CD4-positive, alpha-beta T cell (primary cell): ENCODE measurements around the gene ARSK. TPM values are rescaled to one million over a fixed set of nuclear protein-coding genes. Genes with fewer than 3 reads are reported as not detected.

Experiments
- ATAC-seq: fragments of 200-7000 bp; cut with Tn5 transposase; one replicate; pipeline ENCODE4 v1.10.0; 2022; ENCODE audit warnings: mild to moderate bottlenecking; ENCODE audit not compliant: poor library complexity
- CTCF ChIA-PET: fragments of 350-600 bp; sonication (Branson Sonifier 250); formaldehyde crosslinking; loops from one replicate; lab custom pipeline; 2021; ENCODE audit warnings: antibody characterized with exemption, inconsistent platforms; lab: Charles Lee
- POLR2A ChIA-PET: fragments of 350-600 bp; sonication (Branson Sonifier 250); formaldehyde crosslinking; loops from one replicate; lab custom pipeline; 2021; ENCODE audit warnings: antibody characterized with exemption, inconsistent platforms; lab: Charles Lee
- DNase-seq, 14 experiments: peaks; one replicate each; pipeline ENCODE4 v3.0.0-alpha.2; 2013 to 2020; ENCODE audit warnings: mixed read lengths in 2 of 14
- H3K27ac ChIP-seq, 2 donors: one replicate each; pipeline versions ENCODE4 v1.5.1 to v1.7.0; 2013; ENCODE audit warnings: low read length in 2 of 2, low read depth in 1 of 2, mild to moderate bottlenecking in 1 of 2
- H3K27me3 ChIP-seq, 2 experiments: 1 replicate in 1 of 2; 2 replicates in 1 of 2; pipeline versions ENCODE4 v1.6.1 to v1.7.0; 2013; ENCODE audit warnings: low read length in 2 of 2, control low read depth in 1 of 2, mild to moderate bottlenecking in 1 of 2, moderate library complexity in 1 of 2; ENCODE audit not compliant: insufficient read depth in 2 of 2, control insufficient read depth in 1 of 2
- H3K36me3 ChIP-seq: one replicate; pipeline ENCODE4 v1.6.1; 2013; ENCODE audit warnings: low read length, control low read depth; ENCODE audit not compliant: insufficient read depth
- H3K4me1 ChIP-seq: one replicate; pipeline ENCODE4 v1.6.1; 2013; ENCODE audit warnings: low read length, control low read depth; ENCODE audit not compliant: insufficient read depth
- H3K4me3 ChIP-seq: one replicate; pipeline ENCODE4 v1.5.1; 2013; ENCODE audit warnings: mild to moderate bottlenecking, low read length, moderate library complexity
- H3K9me3 ChIP-seq, 2 experiments: 1 replicate in 1 of 2; 2 replicates in 1 of 2; pipeline versions ENCODE4 v1.6.1 to v1.7.0; 2013; ENCODE audit warnings: low read length in 2 of 2, mild to moderate bottlenecking in 2 of 2, control low read depth in 1 of 2, moderate library complexity in 1 of 2; ENCODE audit not compliant: control insufficient read depth in 1 of 2, insufficient read depth in 1 of 2
- H3K27ac Mint-ChIP-seq: one replicate; pipeline ENCODE4 v1.8.0; 2020; ENCODE audit warnings: mixed read lengths
- H3K27me3 Mint-ChIP-seq: one replicate; pipeline ENCODE4 v1.8.0; 2021; ENCODE audit warnings: mixed read lengths
- H3K36me3 Mint-ChIP-seq: one replicate; pipeline ENCODE4 v1.8.0; 2021; ENCODE audit warnings: low read depth, mixed read lengths
- H3K4me1 Mint-ChIP-seq: one replicate; pipeline ENCODE4 v1.8.0; 2021; ENCODE audit warnings: low read depth, mixed read lengths
- H3K4me3 Mint-ChIP-seq: one replicate; pipeline ENCODE4 v1.8.0; 2020; ENCODE audit warnings: mild to moderate bottlenecking, mixed read lengths
- H3K9me3 Mint-ChIP-seq: one replicate; pipeline ENCODE4 v1.8.0; 2020; ENCODE audit warnings: mixed read lengths
- CTCF ChIP-seq: fragments of 200-600 bp; IDR thresholded peaks from one replicate; pipeline ENCODE4 v1.8.0; 2022; ENCODE audit warnings: antibody characterized with exemption, mild to moderate bottlenecking
- intact Hi-C, 2 experiments: fragments of 100-400 bp; cut with DNase I in 1 of 2; cut with micrococcal nuclease in 1 of 2; formaldehyde crosslinking; loops; one replicate each; pipeline versions ENCODE4 v1.15.1 to v1.9.0; 2023 to 2025; cut with DNase I, micrococcal nuclease
- total RNA-seq, 174 experiments: library from RNA in 2 of 174; stranded (reverse) in 2 of 174; gene quantifications; one replicate each; pipeline ENCODE4 v1.2.3 and lab custom pipeline; 2021 to 2026

ARSK gene
- total RNA-seq, 2 experiments from 2014 or later = 2.2 to 2.7 TPM

DNA sequence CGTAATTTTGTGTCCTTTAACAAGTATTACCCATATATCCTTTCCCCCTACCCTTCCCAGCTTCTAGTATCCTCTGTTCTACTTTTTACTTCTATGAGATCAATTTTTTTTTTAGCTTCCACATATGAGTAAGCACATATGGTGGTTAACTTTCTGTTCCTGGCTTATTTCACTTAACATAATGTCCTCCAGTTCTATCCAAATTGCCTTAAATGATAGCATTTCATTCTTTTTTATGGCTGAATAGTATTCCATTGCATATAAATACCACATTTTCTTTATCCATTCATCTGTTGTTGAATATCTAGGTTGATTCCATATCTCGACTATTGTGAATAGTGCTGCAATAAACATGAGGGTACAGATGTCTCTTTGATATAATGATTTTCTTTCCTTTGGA lies 36.5 kb upstream of the ARSK start:
- ChIA-PET CTCF (no interaction called here), POLR2A (no interaction called here)
- no peaks in the 10 kb centered on the region for H3K4me1 ChIP-seq
- Mint-ChIP-seq H3K27me3 (no peaks in the 10 kb centered on the region), H3K36me3 (peaks cover 93% of the 10 kb centered on the region), H3K4me3 (no peak overlapping the region), H3K27ac (no peak overlapping the region), H3K9me3 (no peaks in the 10 kb centered on the region), H3K4me1 (no peaks in the 10 kb centered on the region)
- H3K27me3 ChIP-seq = no peaks in the 10 kb centered on the region
- no peak overlapping the region for H3K4me3 ChIP-seq
- no peaks in the 10 kb centered on the region for H3K9me3 ChIP-seq
- ATAC-seq (no peak), DNase-seq (no peak)
- H3K27ac ChIP-seq = no peak overlapping the region
- intact Hi-C loops = no loop called here
- H3K36me3 ChIP-seq = peaks cover 81% of the 10 kb centered on the region
- TF ChIP-seq CTCF = no peak

GRCh38 chr5:95519151-95519550 lies 35.8 kb upstream of the ARSK start:
- no peaks in the 10 kb centered on the region for H3K4me1 ChIP-seq
- Mint-ChIP-seq H3K27ac (no peak overlapping the region), H3K9me3 (no peaks in the 10 kb centered on the region), H3K4me1 (no peaks in the 10 kb centered on the region), H3K27me3 (no peaks in the 10 kb centered on the region), H3K36me3 (peaks cover 93% of the 10 kb centered on the region), H3K4me3 (no peak overlapping the region)
- no peak for ATAC-seq
- CTCF ChIA-PET = no interaction called here
- TF ChIP-seq CTCF = no peak
- intact Hi-C loops = no loop called here
- H3K9me3 ChIP-seq = no peaks in the 10 kb centered on the region
- H3K4me3 ChIP-seq = no peak overlapping the region
- DNase-seq = no peak
- H3K36me3 ChIP-seq = peaks cover 73% of the 10 kb centered on the region
- no peak overlapping the region for H3K27ac ChIP-seq
- POLR2A ChIA-PET = no interaction called here
- H3K27me3 ChIP-seq = no peaks in the 10 kb centered on the region

DNA sequence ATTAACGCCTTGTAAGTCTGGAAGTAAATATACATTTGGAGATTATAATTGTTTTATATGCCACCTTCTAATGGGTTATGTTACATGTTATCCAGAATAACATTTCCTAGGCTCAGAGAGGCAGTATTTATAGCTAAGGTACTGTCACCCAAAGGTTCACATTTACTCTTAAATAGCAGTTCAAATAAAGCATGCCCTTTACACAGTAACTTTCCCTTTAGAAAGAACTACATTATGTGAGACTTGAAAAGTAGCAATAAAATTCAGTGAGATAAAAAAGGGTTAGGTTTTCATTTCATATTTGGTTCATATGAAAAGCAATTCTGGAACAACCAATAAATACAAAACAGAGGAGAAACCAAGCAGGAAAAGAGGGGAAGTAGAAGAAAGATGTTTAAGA lies 35.2 kb upstream of the ARSK start:
- intact Hi-C loops = no loop called here
- H3K4me1 Mint-ChIP-seq = no peaks in the 10 kb centered on the region
- no peak for TF ChIP-seq CTCF
- no peaks in the 10 kb centered on the region for H3K27me3 ChIP-seq
- no peaks in the 10 kb centered on the region for H3K9me3 ChIP-seq
- H3K27ac ChIP-seq = no peak overlapping the region
- H3K4me3 Mint-ChIP-seq = no peak overlapping the region
- CTCF ChIA-PET = no interaction called here
- H3K4me1 ChIP-seq = no peaks in the 10 kb centered on the region
- H3K9me3 Mint-ChIP-seq = no peaks in the 10 kb centered on the region
- no peaks in the 10 kb centered on the region for H3K27me3 Mint-ChIP-seq
- ATAC-seq = no peak
- H3K36me3 ChIP-seq = peaks cover 72% of the 10 kb centered on the region
- POLR2A ChIA-PET = no interaction called here
- H3K27ac Mint-ChIP-seq = no peak overlapping the region
- H3K36me3 Mint-ChIP-seq = peaks cover 93% of the 10 kb centered on the region
- H3K4me3 ChIP-seq = no peak overlapping the region
- no peak for DNase-seq
